ENCODE measurements around the gene VPS45.

- no peak for TF ChIP-seq CTCF (IDR thresholded peaks at IDR 0.05)
- no peak for TF ChIP-seq POLR2A (IDR thresholded peaks at IDR 0.05)
Measured at GRCh38 chr1:150085406-150085805, 17.8 kb downstream of the VPS45 start.

All from lower leg skin (tissue), 3 donors.